SK-N-SH treated with all-trans-retinoic acid at 6 μM for 48 hours (cell line): ENCODE data around the gene BAG3.

Experiments
- ATAC-seq: fragments of 200-7000 bp; cut with Tn5 transposase; 3 replicates; pipeline ENCODE4 v1.9.1; 2020; ENCODE audit warnings: mild to moderate bottlenecking, moderate library complexity
- ARNTL ChIP-seq: fragments of 450-650 bp; formaldehyde crosslinking; IDR thresholded peaks from 2 replicates; pipeline ENCODE4 v1.5.0; 2020; ENCODE audit warnings: low read depth, mild to moderate bottlenecking, moderate library complexity, borderline replicate concordance
- BACH2 ChIP-seq: fragments of 250-450 bp; sonication (Bioruptor Pico); IDR thresholded peaks from 2 replicates; pipeline ENCODE4 v1.9.0; 2021; ENCODE audit warnings: mild to moderate bottlenecking, borderline replicate concordance
- CREB5 ChIP-seq: fragments of 250-450 bp; sonication (Bioruptor Pico); IDR thresholded peaks from 2 replicates; pipeline ENCODE4 v1.5.1; 2020; ENCODE audit warnings: low read depth, mild to moderate bottlenecking, moderate library complexity
- CSDC2 ChIP-seq: fragments of 250-450 bp; sonication (Bioruptor Pico); IDR thresholded peaks from 2 replicates; pipeline ENCODE4 v1.5.0; 2020; ENCODE audit warnings: mild to moderate bottlenecking, moderate library complexity
- CSRNP3 ChIP-seq: fragments of 250-450 bp; sonication (Bioruptor Pico); IDR thresholded peaks from 2 replicates; pipeline ENCODE4 v1.5.1; 2021; ENCODE audit warnings: mild to moderate bottlenecking, moderate library complexity
- ESRRG ChIP-seq: fragments of 250-450 bp; sonication (Bioruptor Pico); IDR thresholded peaks from 2 replicates; pipeline ENCODE4 v1.6.1; 2021; ENCODE audit warnings: mild to moderate bottlenecking
- GLIS3 ChIP-seq: fragments of 250-450 bp; sonication (Bioruptor Pico); IDR thresholded peaks from 2 replicates; pipeline ENCODE4 v1.5.0; 2020; ENCODE audit warnings: mild to moderate bottlenecking, moderate library complexity
- ISL1 ChIP-seq: fragments of 250-450 bp; sonication (Bioruptor Pico); IDR thresholded peaks from 2 replicates; pipeline ENCODE4 v2.1.2; 2022; ENCODE audit warnings: mild to moderate bottlenecking, moderate library complexity
- OSR1 ChIP-seq: fragments of 250-450 bp; sonication (Bioruptor Pico); IDR thresholded peaks from 2 replicates; pipeline ENCODE4 v1.8.0; 2022; ENCODE audit warnings: moderate library complexity, mild to moderate bottlenecking, inconsistent platforms
- PATZ1 ChIP-seq: fragments of 250-450 bp; sonication (Bioruptor Pico); IDR thresholded peaks from 2 replicates; pipeline ENCODE4 v1.8.0; 2020; ENCODE audit warnings: mild to moderate bottlenecking, moderate library complexity, borderline replicate concordance
- POU6F1 ChIP-seq: fragments of 250-450 bp; sonication (Bioruptor Pico); IDR thresholded peaks from 2 replicates; pipeline ENCODE4 v1.8.0; 2021; ENCODE audit warnings: low read depth, mild to moderate bottlenecking, moderate library complexity, borderline replicate concordance
- PPARA ChIP-seq: fragments of 250-450 bp; sonication (Bioruptor Pico); IDR thresholded peaks from 2 replicates; pipeline ENCODE4 v1.5.0; 2020; ENCODE audit warnings: mild to moderate bottlenecking, borderline replicate concordance
- RARB ChIP-seq: fragments of 250-450 bp; sonication (Bioruptor Pico); IDR thresholded peaks from 2 replicates; pipeline ENCODE4 v1.8.0; 2021; ENCODE audit warnings: mild to moderate bottlenecking, moderate library complexity
- SNAI2 ChIP-seq: fragments of 250-450 bp; sonication (Bioruptor Pico); IDR thresholded peaks from 2 replicates; pipeline ENCODE4 v1.5.0; 2020; ENCODE audit warnings: mild to moderate bottlenecking, moderate library complexity
- TCF4 ChIP-seq: fragments of 250-450 bp; sonication (Bioruptor Pico); IDR thresholded peaks from 2 replicates; pipeline ENCODE4 v1.8.0; 2021; ENCODE audit warnings: mild to moderate bottlenecking, moderate library complexity, borderline replicate concordance
- TOX ChIP-seq: fragments of 250-450 bp; sonication (Bioruptor Pico); IDR thresholded peaks from 2 replicates; pipeline ENCODE4 v1.8.0; 2021; ENCODE audit warnings: mild to moderate bottlenecking, moderate library complexity, borderline replicate concordance
- TSHZ2 ChIP-seq: fragments of 250-450 bp; sonication (Bioruptor Pico); IDR thresholded peaks from 2 replicates; pipeline ENCODE4 v1.5.0; 2020; ENCODE audit warnings: mild to moderate bottlenecking, moderate library complexity
- ZC3H10 ChIP-seq: fragments of 250-450 bp; sonication (Bioruptor Pico); IDR thresholded peaks from 2 replicates; pipeline ENCODE4 v1.5.1; 2021; ENCODE audit warnings: mild to moderate bottlenecking, moderate library complexity
- ZFP3 ChIP-seq: fragments of 250-450 bp; sonication (Bioruptor Pico); IDR thresholded peaks from 2 replicates; pipeline ENCODE4 v1.5.0; 2020; ENCODE audit warnings: mild to moderate bottlenecking, moderate library complexity
- ZFP30 ChIP-seq: fragments of 450-650 bp; formaldehyde crosslinking; IDR thresholded peaks from 2 replicates; pipeline ENCODE4 v1.5.0; 2022; ENCODE audit warnings: mild to moderate bottlenecking, moderate library complexity
- ZNF565 ChIP-seq: fragments of 450-650 bp; formaldehyde crosslinking; conservative IDR thresholded peaks from 2 replicates; pipeline ENCODE4 v1.5.0; 2020; ENCODE audit warnings: low read depth, mild to moderate bottlenecking, moderate library complexity
- ZNF70 ChIP-seq: fragments of 450-650 bp; formaldehyde crosslinking; IDR thresholded peaks from 2 replicates; pipeline ENCODE4 v1.5.0; 2020; ENCODE audit warnings: mild to moderate bottlenecking, moderate library complexity
- ZNF8 ChIP-seq: fragments of 450-650 bp; formaldehyde crosslinking; IDR thresholded peaks from 2 replicates; pipeline ENCODE4 v1.5.0; 2020; ENCODE audit warnings: mild to moderate bottlenecking, moderate library complexity

BAG3 gene

GRCh38 chr10:119651514-119652360, 557 bp downstream of the BAG3 start:
- TF ChIP-seq ZNF8 (no peak), OSR1 (no peak), ZFP30 (CRISPR knock-in tag) (no peak), BACH2 (no peak), RARB (no peak), GLIS3 (no peak), PPARA (no peak), CREB5 (CRISPR knock-in tag) (no peak), TSHZ2 (CRISPR knock-in tag) (no peak), ZFP3 (CRISPR knock-in tag) (no peak), TCF4 (CRISPR knock-in tag) (no peak), ARNTL (no peak), ZNF70 (no peak), CSRNP3 (CRISPR knock-in tag) (no peak), ISL1 (CRISPR knock-in tag) (no peak), ESRRG (CRISPR knock-in tag) (no peak), TOX (CRISPR knock-in tag) (no peak), SNAI2 (CRISPR knock-in tag) (no peak), POU6F1 (no peak), ZC3H10 (no peak)
- no peak for ATAC-seq

- TF ChIP-seq BACH2 (no peak), ISL1 (CRISPR knock-in tag) (no peak)
- peak; percentile 55 for ATAC-seq
These were observed 1.2 kb downstream of the BAG3 start for GRCh38 chr10:119652361-119652730.

GRCh38 chr10:119653209-119653608, 2.0 kb downstream of the BAG3 start:
- ATAC-seq, result no peak
- no peak for TF ChIP-seq CSRNP3 (CRISPR knock-in tag)
- TF ChIP-seq ZNF565 (CRISPR knock-in tag), result no peak
- no peak for TF ChIP-seq GLIS3
- no peak for TF ChIP-seq TOX (CRISPR knock-in tag)
- TF ChIP-seq OSR1, result no peak
- TF ChIP-seq CSDC2, result no peak
- no peak for TF ChIP-seq SNAI2 (CRISPR knock-in tag)
- TF ChIP-seq PATZ1 (CRISPR knock-in tag), result no peak
- TF ChIP-seq ARNTL, result no peak
- no peak for TF ChIP-seq TSHZ2 (CRISPR knock-in tag)
- no peak for TF ChIP-seq ZC3H10
- no peak for TF ChIP-seq ZFP3 (CRISPR knock-in tag)
- TF ChIP-seq POU6F1, result no peak
